ENCODE results near the gene TMEM150A. TPM values are rescaled to one million over a fixed set of nuclear protein-coding genes. Genes with fewer than 3 reads are reported as not detected.

Gene TMEM150A
- total and polyA plus RNA-seq, 2 of the 4 experiments (the other 2 are of a cell fraction): 4.8 to 16.3 TPM

GRCh38 chr2:85644909-85645308 lies 42.4 kb upstream of the TMEM150A start:
- no peak overlapping the region for H3K27ac ChIP-seq (ENCODE audit: insufficient read depth, low read length)
- TF ChIP-seq ELK1 (IDR thresholded peaks at IDR 0.05; ENCODE audit: borderline replicate concordance, low read depth, low read length): no peak
- TF ChIP-seq RFX5 (IDR thresholded peaks at IDR 0.05; ENCODE audit: low read depth, low read length): no peak
- TF ChIP-seq MXI1 (IDR thresholded peaks at IDR 0.05; ENCODE audit: borderline replicate concordance, low read depth, low read length): no peak
- TF ChIP-seq SMC3 (IDR thresholded peaks at IDR 0.05; ENCODE audit: low read depth, low read length): no peak
- H4K5ac ChIP-seq (ENCODE audit: low read depth, low read length): no peak overlapping the region
- H3K14ac ChIP-seq (replicated peaks; ENCODE audit: low read depth, low read length): no peak overlapping the region
- H3K23ac ChIP-seq (ENCODE audit: low read depth, low read length): no peak overlapping the region
- no peak for DNase-seq
- peaks cover 12 to 15% of the 10 kb centered on the region in 2 experiments; a peak in 3 of 4 replicates for H3K79me1 ChIP-seq (ENCODE audit: low read depth in 1 of 2, low read length in 2 of 2)
- no peak overlapping the region for H3K18ac ChIP-seq (ENCODE audit: low read depth, low read length)
- CTCF ChIA-PET: no interaction called here
- no peak for ATAC-seq (ENCODE audit: low read depth)
- dilution Hi-C loops (cut with HindIII; ENCODE audit: low sequenced_read_pairs, unreplicated experiment) (no loop called here), in situ Hi-C loops (cut with MboI; ENCODE audit: low sequenced_read_pairs) (loop anchor here (5.0 kb wide), 1 partner anchor 62 kb away; no protein-coding TSS in a partner anchor), intact Hi-C loops (cut with micrococcal nuclease) (no loop called here)
- no peak overlapping the region for H2AFZ ChIP-seq (replicated peaks; ENCODE audit: low read length, poor library complexity)
- peaks cover 13% of the 10 kb centered on the region for H3K4me1 ChIP-seq (ENCODE audit: control insufficient read depth, insufficient read depth, low read length)
- H3K4me3 ChIP-seq (ENCODE audit: insufficient read depth, low read depth, low read length): no peak overlapping the region
- peaks cover 14% of the 10 kb centered on the region; the same call in 1 of the 2 replicates for H4K20me1 ChIP-seq (ENCODE audit: insufficient read depth, low read length)
- no peak overlapping the region for H3K9ac ChIP-seq (ENCODE audit: low read depth, low read length)
- no peaks in the 10 kb centered on the region for H3K27me3 ChIP-seq (ENCODE audit: control insufficient read depth, insufficient read depth, low read length)
- H3K9me3 ChIP-seq (ENCODE audit: control insufficient read depth, insufficient read depth, low read length): no peaks in the 10 kb centered on the region
- H3K9me1 ChIP-seq (ENCODE audit: insufficient read depth, low read length): peaks cover 7% of the 10 kb centered on the region
- POLR2A ChIA-PET (ENCODE audit: unreplicated experiment): no interaction called here
- no peak overlapping the region for H2BK5ac ChIP-seq (ENCODE audit: low read depth, low read length, poor library complexity, severe bottlenecking)
- H2BK15ac ChIP-seq (ENCODE audit: low read depth, low read length): no peak overlapping the region
- no peak overlapping the region for H3K4me2 ChIP-seq (ENCODE audit: low read depth, low read length)
- no peak overlapping the region for H2BK20ac ChIP-seq (ENCODE audit: low read depth, low read length)
- H2AK5ac ChIP-seq (ENCODE audit: low read depth, low read length): no peak overlapping the region
- H3K56ac ChIP-seq (ENCODE audit: extremely low read depth, insufficient read depth, low read length): no peak overlapping the region
- no peak overlapping the region for H3K4ac ChIP-seq (ENCODE audit: low read depth, low read length)
- 94% methylated on average over 6 of the region's 8 CpGs; no CpG with 5 or more reads in 1 of the 2 experiments for WGBS, 2 experiments (ENCODE audit: extremely low coverage in 2 of 2, insufficient read length in 1 of 2)
- no TSS peak for BruUV-seq (replicated peaks)
- no peak overlapping the region for H4K8ac ChIP-seq (ENCODE audit: low read depth in 2 of 2, low read length in 2 of 2)
- no peak overlapping the region for H2AK9ac ChIP-seq (replicated peaks; ENCODE audit: low read depth, low read length, poor library complexity)
- peaks cover 58% of the 10 kb centered on the region for H3K36me3 ChIP-seq (ENCODE audit: control insufficient read depth, insufficient read depth, low read length)
- H4K91ac ChIP-seq (ENCODE audit: insufficient read depth, low read depth, low read length): no peak overlapping the region
- H2BK120ac ChIP-seq (ENCODE audit: low read depth, low read length): no peak overlapping the region

All from IMR-90 (cell line).